HG03039 (cell line): ENCODE data around the gene ZFPL1.

Experiments
- ATAC-seq: cut with Tn5 transposase; IDR thresholded peaks from one replicate; pipeline ENCODE4 v1.9.1; 2021; ENCODE audit warnings: mild to moderate bottlenecking, moderate library complexity; ENCODE audit not compliant: unreplicated experiment

ZFPL1 gene

GRCh38 chr11:65090628-65091027, 6.6 kb downstream of the ZFPL1 start:
- ATAC-seq, result no peak

DNA sequence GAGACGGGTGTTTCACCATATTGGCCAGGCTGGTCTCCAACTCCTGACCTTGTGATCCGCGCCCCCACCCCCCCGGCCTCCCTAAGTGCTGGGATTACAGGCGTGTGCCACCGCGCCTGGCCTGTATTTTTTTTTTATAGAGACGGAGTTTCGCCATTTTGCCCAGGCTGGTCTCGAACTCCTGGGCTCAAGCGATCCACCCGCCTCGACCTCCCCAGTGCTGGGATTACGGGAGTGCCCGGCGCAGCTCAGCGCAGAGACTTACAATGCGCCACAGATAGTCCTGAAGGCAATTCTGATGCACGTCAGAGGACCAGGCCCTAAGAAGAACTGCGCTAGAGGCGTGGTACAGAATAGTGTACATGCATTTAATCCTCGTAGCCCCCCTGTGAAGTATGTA, 11.4 kb downstream of the ZFPL1 start:
- no peak for ATAC-seq

DNA sequence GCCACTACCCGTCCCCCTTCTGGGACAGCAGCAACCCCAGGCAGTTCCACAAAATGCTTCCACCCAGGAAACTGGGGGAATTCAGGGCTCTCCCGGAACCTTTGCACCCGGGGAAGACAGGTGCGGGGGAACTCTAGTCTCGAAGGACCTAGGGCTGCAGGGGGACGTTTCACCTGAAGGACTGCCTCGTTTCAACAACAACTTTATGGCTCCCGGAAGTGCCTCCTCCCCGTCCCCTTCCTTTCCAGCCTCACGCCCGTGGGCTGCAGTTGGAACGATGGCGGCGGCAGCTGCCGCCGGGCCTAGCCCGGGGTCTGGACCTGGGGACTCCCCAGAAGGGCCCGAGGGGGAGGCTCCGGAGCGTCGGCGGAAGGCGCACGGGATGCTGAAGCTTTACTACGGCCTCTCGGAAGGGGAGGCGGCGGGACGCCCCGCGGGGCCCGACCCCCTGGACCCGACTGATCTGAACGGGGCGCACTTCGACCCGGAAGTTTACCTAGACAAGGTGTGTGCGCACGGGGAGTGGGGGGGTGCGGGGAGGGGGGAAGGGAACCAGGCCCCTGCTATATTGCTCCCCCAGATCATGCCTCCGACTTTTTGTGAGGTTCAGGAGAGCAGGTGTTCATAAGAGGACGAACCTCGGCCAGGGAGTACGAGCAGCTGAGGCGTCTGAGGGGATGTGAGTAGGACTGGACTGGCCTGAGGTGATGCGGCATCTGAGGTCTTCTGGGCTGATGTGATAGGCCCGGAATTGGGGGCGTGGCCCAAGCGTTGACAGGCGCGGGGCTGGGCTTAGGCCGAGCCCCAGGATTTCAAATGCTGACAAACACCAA, 12.2 kb downstream of the ZFPL1 start, which contains the start of gene VPS51:
VPS51 (plus strand) TSS at position 241 of the 833 bp plus-strand sequence; CDS start at position 278, 37 bp downstream.
- ATAC-seq, result peak; percentile 70

GRCh38 chr11:65096926-65097325, 12.9 kb downstream of the ZFPL1 start:
- no peak for ATAC-seq

DNA sequence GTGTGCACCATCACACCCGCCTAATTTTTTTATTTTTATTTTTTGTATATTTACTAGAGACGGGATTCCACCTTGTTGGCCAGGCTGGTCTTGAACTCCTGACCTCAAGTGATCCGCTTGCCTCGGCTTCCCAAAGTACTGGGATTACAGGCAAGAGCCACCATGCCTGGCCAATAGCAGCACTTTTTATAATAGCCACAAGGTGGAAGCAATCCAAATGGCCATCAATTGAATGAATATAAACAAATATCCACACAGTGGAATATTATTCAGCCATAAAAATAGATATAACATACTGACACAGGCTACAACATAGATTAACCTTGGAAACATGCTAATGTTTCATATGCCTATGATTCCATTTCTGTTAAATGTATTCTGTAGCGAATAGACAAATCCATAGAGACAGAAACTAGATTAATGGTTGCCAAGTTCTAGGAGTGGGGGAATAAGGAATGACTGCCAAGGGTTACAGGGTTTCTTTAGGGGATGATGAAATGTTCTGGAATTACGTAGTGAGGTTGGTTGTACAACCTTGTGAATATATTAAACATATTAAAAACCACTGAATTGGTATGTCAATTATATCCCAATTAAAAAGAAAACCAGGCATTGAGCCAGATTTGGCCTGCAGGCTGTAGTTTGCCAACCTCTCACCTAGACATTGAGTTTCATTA, 16.8 kb downstream of the ZFPL1 start:
- no peak for ATAC-seq

GRCh38 chr11:65102142-65103095, 18.4 kb downstream of the ZFPL1 start:
- no peak for ATAC-seq

GRCh38 chr11:65103476-65103875, 19.5 kb downstream of the ZFPL1 start:
- no peak for ATAC-seq

DNA sequence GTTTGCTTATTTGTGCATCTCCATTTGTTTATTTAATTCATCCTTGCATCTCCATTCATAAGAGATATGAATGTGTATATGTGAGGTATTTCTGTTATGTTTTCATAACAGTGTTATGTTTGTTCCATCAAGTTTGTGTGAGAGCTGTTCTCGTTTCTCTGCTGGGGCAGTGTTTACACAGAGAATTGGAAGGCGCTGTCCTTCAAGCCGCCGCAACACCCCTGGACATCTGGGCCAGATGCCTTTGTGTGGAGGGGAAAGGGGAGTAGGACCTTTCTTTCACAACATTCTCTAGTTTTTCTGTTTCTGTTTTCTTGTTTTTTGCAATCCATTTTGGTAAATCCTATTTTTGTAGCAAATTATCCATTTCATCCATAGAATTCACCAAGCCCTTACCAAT, 20.6 kb downstream of the ZFPL1 start:
- no peak for ATAC-seq

- ATAC-seq, result no peak
These were observed 23.1 kb downstream of the ZFPL1 start for GRCh38 chr11:65107078-65107477.

DNA sequence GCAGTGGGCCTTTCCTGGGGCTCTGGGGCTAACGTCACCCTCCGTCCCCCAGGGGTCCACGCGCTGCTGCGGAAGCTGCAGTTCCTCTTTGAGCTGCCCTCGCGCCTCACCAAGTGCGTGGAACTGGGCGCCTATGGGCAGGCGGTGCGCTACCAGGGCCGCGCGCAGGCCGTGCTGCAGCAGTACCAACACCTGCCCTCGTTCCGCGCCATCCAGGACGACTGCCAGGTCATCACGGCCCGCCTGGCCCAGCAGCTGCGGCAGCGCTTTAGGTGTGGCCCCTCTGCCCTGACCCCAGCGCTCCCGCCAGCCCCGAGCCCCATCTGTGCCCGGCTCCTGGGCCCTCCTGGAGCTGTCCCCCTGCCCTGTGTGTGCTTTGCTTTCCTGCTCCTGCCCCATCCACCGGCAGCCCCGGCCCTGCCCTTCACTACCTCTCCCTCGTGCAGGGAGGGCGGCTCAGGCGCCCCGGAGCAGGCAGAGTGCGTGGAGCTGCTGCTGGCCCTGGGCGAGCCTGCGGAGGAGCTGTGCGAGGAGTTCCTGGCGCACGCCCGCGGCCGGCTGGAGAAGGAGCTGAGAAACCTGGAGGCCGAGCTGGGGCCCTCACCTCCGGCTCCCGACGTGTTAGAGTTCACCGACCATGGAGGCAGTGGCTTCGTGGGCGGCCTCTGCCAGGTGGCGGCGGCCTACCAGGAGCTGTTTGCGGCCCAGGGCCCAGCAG, 23.9 kb downstream of the ZFPL1 start:
- ATAC-seq, result no peak

DNA sequence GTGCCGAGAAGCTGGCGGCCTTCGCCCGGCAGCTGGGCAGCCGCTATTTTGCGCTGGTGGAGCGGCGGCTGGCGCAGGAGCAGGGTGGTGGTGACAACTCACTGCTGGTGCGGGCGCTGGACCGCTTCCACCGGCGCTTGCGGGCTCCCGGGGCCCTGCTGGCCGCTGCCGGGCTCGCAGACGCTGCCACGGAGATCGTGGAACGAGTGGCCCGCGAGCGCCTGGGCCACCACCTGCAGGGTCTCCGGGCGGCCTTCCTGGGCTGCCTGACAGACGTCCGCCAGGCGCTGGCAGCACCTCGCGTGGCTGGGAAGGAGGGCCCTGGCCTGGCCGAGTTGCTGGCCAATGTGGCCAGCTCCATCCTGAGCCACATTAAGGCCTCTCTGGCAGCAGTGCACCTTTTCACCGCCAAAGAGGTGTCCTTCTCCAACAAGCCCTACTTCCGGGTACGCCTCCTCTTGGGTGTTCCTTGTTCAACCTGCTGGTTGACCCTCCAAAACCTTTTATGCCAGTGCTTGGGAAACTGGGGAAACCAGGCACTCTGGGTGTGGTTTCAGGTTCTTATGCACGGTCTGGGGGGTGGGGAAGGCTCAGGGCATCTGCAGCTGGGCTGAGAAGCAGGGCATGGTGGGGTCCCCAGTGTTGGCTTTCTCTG, 24.6 kb downstream of the ZFPL1 start:
- no peak for ATAC-seq

GRCh38 chr11:65109231-65110198, 25.5 kb downstream of the ZFPL1 start:
- no peak for ATAC-seq

- no peak for ATAC-seq
These were observed 26.4 kb downstream of the ZFPL1 start for GRCh38 chr11:65110354-65110861.

GRCh38 chr11:65111159-65111743, 27.2 kb downstream of the ZFPL1 start:
- ATAC-seq, result no peak

- ATAC-seq, result peak; percentile 63
These were observed 27.9 kb downstream of the ZFPL1 start, which contains the start of gene TM7SF2 for GRCh38 chr11:65111744-65112545. Gene TM7SF2 (plus strand): TSS chr11:65111872. CDS start chr11:65112016, 144 bp downstream.

DNA sequence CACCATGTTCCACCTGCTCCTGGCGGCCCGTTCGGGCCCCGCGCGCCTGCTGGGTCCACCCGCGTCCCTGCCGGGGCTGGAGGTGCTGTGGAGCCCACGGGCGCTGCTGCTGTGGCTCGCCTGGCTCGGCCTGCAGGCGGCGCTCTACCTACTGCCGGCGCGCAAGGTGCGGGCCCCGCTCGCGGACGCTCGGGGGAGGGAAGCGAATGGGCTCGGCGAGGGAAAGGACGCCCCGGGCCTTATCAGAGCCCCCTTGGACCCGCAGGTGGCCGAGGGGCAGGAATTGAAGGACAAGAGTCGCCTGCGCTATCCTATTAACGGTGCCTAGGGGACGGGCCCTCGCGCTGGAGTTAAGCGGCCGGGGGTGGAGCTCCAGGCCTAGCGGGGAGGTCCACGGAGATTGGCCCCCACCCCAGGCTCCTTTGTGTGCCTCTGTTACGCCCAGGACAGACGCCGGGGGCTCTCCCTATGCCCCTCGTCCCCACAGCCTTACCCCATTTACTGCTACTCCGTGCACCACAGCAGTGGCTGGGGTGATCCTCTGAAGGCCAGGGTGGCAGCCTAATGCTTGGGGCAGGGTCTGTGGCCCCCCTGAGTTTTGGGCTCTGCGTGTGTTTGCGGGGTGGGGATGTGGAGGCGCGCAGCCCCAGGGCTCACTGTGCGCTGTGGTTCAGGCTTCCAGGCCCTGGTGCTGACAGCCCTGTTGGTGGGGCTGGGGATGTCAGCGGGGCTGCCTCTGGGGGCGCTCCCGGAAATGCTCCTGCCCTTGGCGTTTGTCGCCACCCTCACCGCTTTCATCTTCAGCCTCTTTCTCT, 28.7 kb downstream of the ZFPL1 start:
- no peak for ATAC-seq
